Right lobe of liver (tissue), 4 donors: Measurements from ENCODE around the gene TERT.

Experiments used
- CTCF ChIP-seq, 4 donors: fragments of 200-600 bp in 3 of 4; fragments of 450-650 bp in 1 of 4; IDR thresholded peaks; one replicate each; pipeline versions ENCODE4 v1.5.1 to v1.8.0; 2016 to 2022; ENCODE audit warnings: antibody characterized with exemption in 4 of 4, mild to moderate bottlenecking in 2 of 4
- POLR2A ChIP-seq: fragments of 450-650 bp; IDR thresholded peaks from one replicate; pipeline ENCODE4 v1.6.1; 2017; ENCODE audit warnings: antibody characterized with exemption, mild to moderate bottlenecking
- donor health status: DM: no; HTN: no; CAD: no.
- donor health status: DM: no; HTN: no; CAD: no.
- donor health status: DM: no; HTN: yes; CAD: no.

DNA sequence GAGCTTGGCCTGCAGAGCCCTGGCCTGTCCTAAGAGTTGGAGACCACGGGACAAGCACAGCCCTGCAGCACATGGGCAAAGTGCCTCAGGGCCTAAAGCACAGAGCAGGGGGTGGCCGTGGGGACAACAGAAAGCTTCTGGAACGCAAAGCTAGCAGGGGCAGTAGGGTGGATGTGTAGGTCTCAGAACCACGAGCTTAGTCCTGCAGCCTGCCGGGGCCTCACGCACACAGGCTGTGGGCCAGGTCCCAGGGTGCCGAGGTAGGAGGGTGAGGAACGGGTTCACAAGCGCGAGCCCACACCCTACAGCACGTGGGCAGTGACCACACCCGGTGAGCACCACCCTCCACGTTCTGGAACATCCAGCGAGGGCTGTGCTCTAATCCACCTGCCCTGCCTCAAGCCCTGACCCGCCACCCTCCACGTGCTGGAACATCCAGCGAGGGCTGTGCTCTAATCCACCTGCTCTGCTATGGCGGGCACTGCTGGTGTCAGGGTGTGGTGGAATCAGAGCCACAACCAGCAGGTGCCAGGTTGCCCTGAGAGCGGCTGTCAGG, 40.8 kb upstream of the TERT start:
- TF ChIP-seq POLR2A (no peak), CTCF (IDR thresholded peaks at IDR 0.05) (no peak)
